Measurements from ENCODE around the gene OR2M4.
"Not testable (repeated sequence)": the region's sequence is repeated elsewhere in the genome, so short reads cannot be mapped to it uniquely, and the experiment has no call there.

Gene OR2M4

GRCh38 chr1:248259309-248259708 lies 28.1 kb downstream of the OR2M4 start:
- not testable (repeated sequence) for H3K36me3 ChIP-seq (ENCODE audit: control insufficient read depth in 2 of 2, insufficient read depth in 2 of 2, low read length in 2 of 2); H3K27me3 ChIP-seq (ENCODE audit: control insufficient read depth in 1 of 2, insufficient read depth in 2 of 2, low read length in 2 of 2); H3K9me3 ChIP-seq (ENCODE audit: control insufficient read depth in 2 of 2, low read length in 2 of 2); H3K27ac ChIP-seq (ENCODE audit: low read length); H3K9ac ChIP-seq (ENCODE audit: low read length in 2 of 2); H3K4me1 ChIP-seq (ENCODE audit: control insufficient read depth, insufficient read depth, low read length); H3K4me3 ChIP-seq (ENCODE audit: low read length in 2 of 2)

- no peaks in the 10 kb centered on the region for H3K27me3 ChIP-seq (ENCODE audit: control insufficient read depth in 1 of 2, insufficient read depth in 2 of 2, low read length in 2 of 2)
- no peaks in the 10 kb centered on the region for H3K4me1 ChIP-seq (ENCODE audit: control insufficient read depth, insufficient read depth, low read length)
- no peaks in the 10 kb centered on the region for H3K9me3 ChIP-seq (ENCODE audit: control insufficient read depth in 2 of 2, low read length in 2 of 2)
- no peak overlapping the region for H3K4me3 ChIP-seq (ENCODE audit: low read length in 2 of 2)
- H3K36me3 ChIP-seq (ENCODE audit: control insufficient read depth in 2 of 2, insufficient read depth in 2 of 2, low read length in 2 of 2): no peaks in the 10 kb centered on the region
- no peak overlapping the region for H3K27ac ChIP-seq (ENCODE audit: low read length)
- no peak overlapping the region for H3K9ac ChIP-seq (ENCODE audit: low read length in 2 of 2)
These were observed 37.0 kb downstream of the OR2M4 start for GRCh38 chr1:248268178-248268577.

GRCh38 chr1:248273225-248273624 lies 42.0 kb downstream of the OR2M4 start:
- not testable (repeated sequence) for H3K4me1 ChIP-seq (ENCODE audit: control insufficient read depth, insufficient read depth, low read length); H3K4me3 ChIP-seq (ENCODE audit: low read length in 2 of 2); H3K9me3 ChIP-seq (ENCODE audit: control insufficient read depth in 2 of 2, low read length in 2 of 2); H3K27me3 ChIP-seq (ENCODE audit: control insufficient read depth in 1 of 2, insufficient read depth in 2 of 2, low read length in 2 of 2); H3K27ac ChIP-seq (ENCODE audit: low read length); H3K9ac ChIP-seq (ENCODE audit: low read length in 2 of 2); H3K36me3 ChIP-seq (ENCODE audit: control insufficient read depth in 2 of 2, insufficient read depth in 2 of 2, low read length in 2 of 2)

GRCh38 chr1:248277876-248278275 lies 46.7 kb downstream of the OR2M4 start, which contains the start of gene OR2T33:
OR2T33 (minus strand) TSS chr1:248277976; CDS start chr1:248273814, 4,162 bp downstream.
- no peak within 1 kb of the TSS for H3K9ac ChIP-seq (ENCODE audit: low read length in 2 of 2)
- H3K36me3 ChIP-seq (ENCODE audit: control insufficient read depth in 2 of 2, insufficient read depth in 2 of 2, low read length in 2 of 2): no peaks in the 10 kb centered on the region
- no peak within 1 kb of the TSS for H3K4me3 ChIP-seq (ENCODE audit: low read length in 2 of 2)
- no peaks in the 10 kb centered on the region for H3K4me1 ChIP-seq (ENCODE audit: control insufficient read depth, insufficient read depth, low read length)
- H3K27ac ChIP-seq (ENCODE audit: low read length): no peak within 1 kb of the TSS
- H3K27me3 ChIP-seq (ENCODE audit: control insufficient read depth in 1 of 2, insufficient read depth in 2 of 2, low read length in 2 of 2): no peaks in the 10 kb centered on the region
- H3K9me3 ChIP-seq (ENCODE audit: control insufficient read depth in 2 of 2, low read length in 2 of 2): no peaks in the 10 kb centered on the region

GRCh38 chr1:248288391-248288790 lies 57.2 kb downstream of the OR2M4 start:
- H3K9ac ChIP-seq (ENCODE audit: low read length in 2 of 2): no peak overlapping the region
- H3K4me3 ChIP-seq (ENCODE audit: low read length in 2 of 2): no peak overlapping the region
- H3K36me3 ChIP-seq (ENCODE audit: control insufficient read depth in 2 of 2, insufficient read depth in 2 of 2, low read length in 2 of 2): no peaks in the 10 kb centered on the region
- no peaks in the 10 kb centered on the region for H3K9me3 ChIP-seq (ENCODE audit: control insufficient read depth in 2 of 2, low read length in 2 of 2)
- H3K27me3 ChIP-seq (ENCODE audit: control insufficient read depth in 1 of 2, insufficient read depth in 2 of 2, low read length in 2 of 2): no peaks in the 10 kb centered on the region
- H3K27ac ChIP-seq (ENCODE audit: low read length): no peak overlapping the region
- no peaks in the 10 kb centered on the region for H3K4me1 ChIP-seq (ENCODE audit: control insufficient read depth, insufficient read depth, low read length)
